Endothelial cell of umbilical vein (primary cell): ENCODE results near the gene DQX1. TPM values are rescaled to one million over a fixed set of nuclear protein-coding genes. Genes with fewer than 3 reads are reported as not detected.

ENCODE experiments used
- BruUV-seq: library from RNA; stranded (reverse); fragments of 400-500 nt; replicated peaks from 2 replicates; lab custom pipeline; 2021; lab: Mats Ljungman, UMichigan
- CTCF ChIA-PET: fragments of 300-600, 350-600 bp; sonication (Branson Sonifier 250); formaldehyde crosslinking; loops from one replicate; lab custom pipeline; 2021; ENCODE audit warnings: antibody characterized with exemption, inconsistent platforms; lab: Charles Lee
- POLR2A ChIA-PET: fragments of 300-600, 350-600 bp; sonication (Branson Sonifier 250); formaldehyde crosslinking; loops from one replicate; lab custom pipeline; 2021; ENCODE audit warnings: antibody characterized with exemption, inconsistent platforms; lab: Charles Lee
- DNase-seq: peaks from one replicate; pipeline ENCODE4 v3.0.0-alpha.2; 2011; ENCODE audit warnings: low read depth, low spot score
- FAIRE-seq: peaks from 2 replicates; lab custom pipeline; 2011; peaks lifted over from hg19 to GRCh38; lab: Jason Lieb, UNC
- H2AFZ ChIP-seq: 2 replicates; pipeline ENCODE4 v1.6.0; 2012; ENCODE audit warnings: low read depth, low read length, control low read depth, inconsistent platforms
- H3K27ac ChIP-seq: 2 replicates; pipeline ENCODE4 v1.5.1; 2011; ENCODE audit warnings: low read depth, mild to moderate bottlenecking, control low read depth, low read length, moderate library complexity; ENCODE audit not compliant: insufficient read depth
- H3K27me3 ChIP-seq, 2 experiments: 2 replicates each; pipeline versions ENCODE4 v1.6.0 to v1.6.1; 2011; ENCODE audit warnings: low read length in 2 of 2, mixed read lengths in 1 of 2; ENCODE audit not compliant: control insufficient read depth in 2 of 2, insufficient read depth in 2 of 2
- H3K36me3 ChIP-seq, 2 experiments: 2 replicates in 1 of 2; 3 replicates in 1 of 2; pipeline ENCODE4 v1.5.1; 2011; ENCODE audit warnings: low read length in 2 of 2, mild to moderate bottlenecking in 1 of 2, moderate library complexity in 1 of 2; ENCODE audit not compliant: control insufficient read depth in 2 of 2, insufficient read depth in 2 of 2; ENCODE audit errors: extremely low read depth in 1 of 2
- H3K4me1 ChIP-seq: 3 replicates; pipeline ENCODE4 v1.5.1; 2011; ENCODE audit warnings: mild to moderate bottlenecking, low read length; ENCODE audit not compliant: control insufficient read depth, insufficient read depth; ENCODE audit errors: extremely low read depth
- H3K4me2 ChIP-seq: 2 replicates; pipeline ENCODE4 v1.6.1; 2011; ENCODE audit warnings: low read length, control low read depth, mixed read lengths; ENCODE audit not compliant: insufficient read depth
- H3K4me3 ChIP-seq, 3 experiments: fragments of 200-600 bp in 1 of 3; sonication (generic), shearing (Covaris generic) in 1 of 3; replicated peaks in 1 of 3; 2 replicates each; pipeline ENCODE4 v1.5.1; 2011 to 2016; ENCODE audit warnings: control low read depth in 3 of 3, low read length in 3 of 3, mild to moderate bottlenecking in 2 of 3, inconsistent platforms in 1 of 3, low read depth in 1 of 3, moderate library complexity in 1 of 3; ENCODE audit not compliant: insufficient read depth in 1 of 3
- H3K79me2 ChIP-seq: 2 replicates; pipeline ENCODE4 v1.6.0; 2012; ENCODE audit warnings: low read length, inconsistent platforms; ENCODE audit not compliant: control insufficient read depth, insufficient read depth
- H3K9ac ChIP-seq: replicated peaks from 2 replicates; pipeline ENCODE3; 2011; ENCODE audit warnings: low read length, control low read depth; ENCODE audit not compliant: insufficient read depth; ENCODE audit errors: extremely low read depth
- H3K9me1 ChIP-seq: replicated peaks from 3 replicates; pipeline ENCODE4 v1.6.0; 2011; ENCODE audit warnings: mild to moderate bottlenecking, low read length; ENCODE audit not compliant: control insufficient read depth, insufficient read depth; ENCODE audit errors: extremely low read depth
- H3K9me3 ChIP-seq: replicated peaks from 2 replicates; pipeline ENCODE4 v1.5.1; 2012; ENCODE audit warnings: low read length, inconsistent platforms; ENCODE audit not compliant: control insufficient read depth, insufficient read depth
- H4K20me1 ChIP-seq: replicated peaks from 2 replicates; pipeline ENCODE3; 2011; ENCODE audit warnings: mild to moderate bottlenecking, low read length; ENCODE audit not compliant: control insufficient read depth, insufficient read depth; ENCODE audit errors: extremely low read depth
- CTCF ChIP-seq, 2 donors: IDR thresholded peaks; 1 replicate in 1 of 2; 2 replicates in 1 of 2; pipeline ENCODE4 v1.5.1; 2011; ENCODE audit warnings: low read length in 2 of 2, mild to moderate bottlenecking in 2 of 2, moderate library complexity in 2 of 2, control low read depth in 1 of 2, inconsistent platforms in 1 of 2, low read depth in 1 of 2; ENCODE audit not compliant: insufficient read depth in 1 of 2; ENCODE audit errors: extremely low read depth in 1 of 2
- EZH2 ChIP-seq: IDR thresholded peaks from 2 replicates; pipeline ENCODE4 v1.6.1; 2012; ENCODE audit warnings: borderline replicate concordance, low read depth, mild to moderate bottlenecking, moderate library complexity, low read length, inconsistent platforms; ENCODE audit not compliant: severe bottlenecking
- FOS ChIP-seq: IDR thresholded peaks from 2 replicates; pipeline ENCODE4 v1.6.1; 2011; ENCODE audit warnings: mild to moderate bottlenecking, low read length, moderate library complexity, borderline replicate concordance; ENCODE audit not compliant: insufficient read depth
- GATA2 ChIP-seq: IDR thresholded peaks from 2 replicates; pipeline ENCODE4 v1.7.0; 2011; ENCODE audit warnings: low read depth, mild to moderate bottlenecking, moderate library complexity, mixed read lengths, low read length; ENCODE audit not compliant: insufficient read length, insufficient read depth
- JUN ChIP-seq: IDR thresholded peaks from 2 replicates; pipeline ENCODE4 v1.6.1; 2011; ENCODE audit warnings: borderline replicate concordance, low read depth; ENCODE audit not compliant: insufficient read length, insufficient read depth
- MAX ChIP-seq: IDR thresholded peaks from 2 replicates; pipeline ENCODE4 v1.6.1; 2011; ENCODE audit not compliant: insufficient read depth, insufficient read length
- MYC ChIP-seq: IDR thresholded peaks from one replicate; pipeline ENCODE4 v1.6.1; 2011; ENCODE audit warnings: mild to moderate bottlenecking, low read depth, low read length
- POLR2A ChIP-seq: IDR thresholded peaks from 2 replicates; pipeline ENCODE4 v1.6.1; 2012; ENCODE audit warnings: low read depth, mild to moderate bottlenecking, control low read depth, low read length
- POLR2AphosphoS5 ChIP-seq: IDR thresholded peaks from 2 replicates; pipeline ENCODE4 v1.6.1; 2012; ENCODE audit warnings: low read depth, mild to moderate bottlenecking, control low read depth, low read length, moderate library complexity; ENCODE audit not compliant: insufficient read depth
- dilution Hi-C: fragments of 300-500 bp; cut with MboI; formaldehyde crosslinking; loops from one replicate; pipeline ENCODE4 v1.15.0; 2019; ENCODE audit warnings: low sequenced_read_pairs; ENCODE audit not compliant: extremely low pct_ligation_motif_present
- intact Hi-C: fragments of 100-400 bp; cut with micrococcal nuclease; formaldehyde crosslinking; loops from one replicate; pipeline ENCODE4 v1.10.0; 2022
- polyA plus RNA-seq, 4 experiments: library from polyadenylated mRNA; depleted of rRNA in 3 of 4; stranded (reverse) in 3 of 4; unstranded in 1 of 4; fragments of >200 nt; gene quantifications; 2 replicates each; pipeline versions ENCODE4 v1.2.1 to v1.2.3, GENCODE V29; 2011 to 2012; ENCODE audit warnings: missing spikeins in 1 of 4
- total RNA-seq: library from RNA; stranded (reverse); gene quantifications from 2 replicates; pipeline ENCODE4 v1.2.3, GENCODE V29; 2021

The DQX1 gene
- total and polyA plus RNA-seq, 2 donors (not counting 3 experiments of a cell fraction or from before 2014, with no cell fraction given) = 0.06 to 0.44 TPM

GRCh38 chr2:74535440-74535965 is 9.5 kb upstream of the DQX1 start:
- no peak overlapping the region for H3K4me3 ChIP-seq
- peaks cover 9% of the 10 kb centered on the region for H3K4me1 ChIP-seq
- FAIRE-seq (no peak), DNase-seq (no peak)
- no peak overlapping the region for H3K27ac ChIP-seq
- no peak for TF ChIP-seq POLR2AphosphoS5
- no peak for TF ChIP-seq MYC
- no peak for TF ChIP-seq POLR2A
- no peak for TF ChIP-seq MAX
- TF ChIP-seq CTCF (IDR thresholded peaks at IDR 0.05; ENCODE audit: extremely low read depth in 1 of 2, insufficient read depth in 1 of 2, low read depth in 1 of 2, low read length in 2 of 2) = no peak
- TF ChIP-seq JUN = no peak
- TF ChIP-seq GATA2 = no peak
- TF ChIP-seq EZH2 = no peak
- TF ChIP-seq FOS = no peak
- POLR2A ChIA-PET = no interaction called here
- peaks cover 11 to 13% of the 10 kb centered on the region in 2 experiments for H3K27me3 ChIP-seq
- no peak overlapping the region for H2AFZ ChIP-seq
- peaks cover 0 to 10% of the 10 kb centered on the region in 2 experiments for H3K36me3 ChIP-seq
- BruUV-seq = no TSS peak
- H3K9ac ChIP-seq = no peak overlapping the region
- H3K79me2 ChIP-seq = no peaks in the 10 kb centered on the region
- CTCF ChIA-PET = no interaction called here
- no peaks in the 10 kb centered on the region for H4K20me1 ChIP-seq
- intact Hi-C loops (no loop called here), dilution Hi-C loops (no loop called here)
- no peak overlapping the region for H3K4me2 ChIP-seq
- H3K9me3 ChIP-seq = no peaks in the 10 kb centered on the region
- H3K9me1 ChIP-seq = no peaks in the 10 kb centered on the region
